Endothelial cell of umbilical vein (primary cell): ENCODE measurements around the gene CERK.

Experiments
- CTCF ChIP-seq, 2 donors: IDR thresholded peaks; 1 replicate in 1 of 2; 2 replicates in 1 of 2; pipeline ENCODE4 v1.5.1; 2011; ENCODE audit warnings: low read length in 2 of 2, mild to moderate bottlenecking in 2 of 2, moderate library complexity in 2 of 2, control low read depth in 1 of 2, inconsistent platforms in 1 of 2, low read depth in 1 of 2; ENCODE audit not compliant: insufficient read depth in 1 of 2; ENCODE audit errors: extremely low read depth in 1 of 2
- GATA2 ChIP-seq: IDR thresholded peaks from 2 replicates; pipeline ENCODE4 v1.7.0; 2011; ENCODE audit warnings: low read depth, mild to moderate bottlenecking, moderate library complexity, mixed read lengths, low read length; ENCODE audit not compliant: insufficient read length, insufficient read depth
- JUN ChIP-seq: IDR thresholded peaks from 2 replicates; pipeline ENCODE4 v1.6.1; 2011; ENCODE audit warnings: borderline replicate concordance, low read depth; ENCODE audit not compliant: insufficient read length, insufficient read depth
- MAX ChIP-seq: IDR thresholded peaks from 2 replicates; pipeline ENCODE4 v1.6.1; 2011; ENCODE audit not compliant: insufficient read depth, insufficient read length
- POLR2A ChIP-seq: IDR thresholded peaks from 2 replicates; pipeline ENCODE4 v1.6.1; 2012; ENCODE audit warnings: low read depth, mild to moderate bottlenecking, control low read depth, low read length

GRCh38 chr22:46652847-46653331 lies 85.2 kb downstream of the CERK start:
- TF ChIP-seq CTCF (IDR thresholded peaks at IDR 0.05; ENCODE audit: extremely low read depth in 1 of 2, insufficient read depth in 1 of 2, low read depth in 1 of 2, low read length in 2 of 2) (no peak), MAX (no peak), POLR2A (no peak), JUN (no peak), GATA2 (no peak)
